ENCODE results near the gene CAPN7. TPM values are rescaled to one million over a fixed set of nuclear protein-coding genes. Genes with fewer than 3 reads are reported as not detected.

The CAPN7 gene
- total RNA-seq, 1 donor, result 25.6 TPM

- DNase-seq (ENCODE audit: low read depth in 2 of 3, low spot score in 2 of 3), result no peak
Observed at GRCh38 chr3:15198686-15199085, 7.4 kb upstream of the CAPN7 start.

- DNase-seq (ENCODE audit: low read depth in 2 of 3, low spot score in 2 of 3), result peak in 2 of 3 donors; percentile 11 to 28
Observed at GRCh38 chr3:15199493-15200105, 6.4 kb upstream of the CAPN7 start.

GRCh38 chr3:15204005-15204404, 2.0 kb upstream of the CAPN7 start:
- no peak for DNase-seq (ENCODE audit: low read depth in 2 of 3, low spot score in 2 of 3)

- no peak for DNase-seq (ENCODE audit: low read depth in 2 of 3, low spot score in 2 of 3)
Observed at GRCh38 chr3:15205482-15205933, 538 bp upstream of the CAPN7 start.

- peak in 2 of 3 donors; percentile 32 to 41 for DNase-seq (ENCODE audit: low read depth in 2 of 3, low spot score in 2 of 3)
Observed at GRCh38 chr3:15206662-15207576, 873 bp downstream of the CAPN7 start.

GRCh38 chr3:15207836-15208504, 1.9 kb downstream of the CAPN7 start:
- DNase-seq (ENCODE audit: low read depth in 2 of 3, low spot score in 2 of 3), result no peak

- DNase-seq (ENCODE audit: low read depth in 2 of 3, low spot score in 2 of 3), result no peak
Observed at GRCh38 chr3:15211937-15212336, 5.9 kb downstream of the CAPN7 start.

GRCh38 chr3:15214758-15215157, 8.7 kb downstream of the CAPN7 start:
- no peak for DNase-seq (ENCODE audit: low read depth in 2 of 3, low spot score in 2 of 3)

GRCh38 chr3:15215996-15216395, 9.9 kb downstream of the CAPN7 start:
- DNase-seq (ENCODE audit: low read depth in 2 of 3, low spot score in 2 of 3), result no peak

GRCh38 chr3:15216501-15216900, 10.5 kb downstream of the CAPN7 start:
- no peak for DNase-seq (ENCODE audit: low read depth in 2 of 3, low spot score in 2 of 3)

GRCh38 chr3:15217011-15217671, 11.1 kb downstream of the CAPN7 start:
- DNase-seq (ENCODE audit: low read depth in 2 of 3, low spot score in 2 of 3), result no peak

GRCh38 chr3:15217841-15218267, 11.8 kb downstream of the CAPN7 start:
- DNase-seq (ENCODE audit: low read depth in 2 of 3, low spot score in 2 of 3), result no peak

GRCh38 chr3:15218689-15219088, 12.6 kb downstream of the CAPN7 start:
- no peak for DNase-seq (ENCODE audit: low read depth in 2 of 3, low spot score in 2 of 3)

GRCh38 chr3:15220056-15220455, 14.0 kb downstream of the CAPN7 start:
- DNase-seq (ENCODE audit: low read depth in 2 of 3, low spot score in 2 of 3), result no peak

GRCh38 chr3:15220661-15221060, 14.6 kb downstream of the CAPN7 start:
- DNase-seq (ENCODE audit: low read depth in 2 of 3, low spot score in 2 of 3), result no peak

GRCh38 chr3:15221574-15222217, 15.7 kb downstream of the CAPN7 start:
- no peak for DNase-seq (ENCODE audit: low read depth in 2 of 3, low spot score in 2 of 3)

- DNase-seq (ENCODE audit: low read depth in 2 of 3, low spot score in 2 of 3), result no peak
Observed at GRCh38 chr3:15223685-15224572, 17.9 kb downstream of the CAPN7 start.

GRCh38 chr3:15228147-15228546, 22.1 kb downstream of the CAPN7 start:
- DNase-seq (ENCODE audit: low read depth in 2 of 3, low spot score in 2 of 3), result no peak

- DNase-seq (ENCODE audit: low read depth in 2 of 3, low spot score in 2 of 3), result no peak
Observed at GRCh38 chr3:15229262-15229661, 23.2 kb downstream of the CAPN7 start.
